ENCODE measurements around the gene PDE4D.
"Not testable (repeated sequence)": the region's sequence is repeated elsewhere in the genome, so short reads cannot be mapped to it uniquely, and the experiment has no call there.

PDE4D gene

DNA sequence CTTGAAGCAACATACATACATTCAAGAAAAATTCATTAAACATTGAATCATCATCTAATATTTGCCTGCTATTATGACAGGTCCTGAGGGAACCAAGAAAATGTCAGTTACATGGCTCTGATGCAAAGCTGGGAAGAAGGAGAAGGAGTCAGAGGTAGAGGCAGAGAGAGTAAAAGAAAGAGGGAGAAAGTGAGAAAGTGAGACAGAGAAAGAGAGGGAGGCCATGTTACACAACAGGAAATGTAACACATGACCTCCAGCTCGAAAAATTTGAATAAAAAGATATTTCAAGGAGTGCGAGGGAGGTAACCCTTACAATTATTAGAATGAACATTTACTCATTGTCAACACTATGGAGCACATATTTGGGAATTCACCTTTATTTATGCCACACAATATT lies 189.7 kb downstream of the PDE4D start:
- no peak for DNase-seq (ENCODE audit: low read depth, low spot score)

DNA sequence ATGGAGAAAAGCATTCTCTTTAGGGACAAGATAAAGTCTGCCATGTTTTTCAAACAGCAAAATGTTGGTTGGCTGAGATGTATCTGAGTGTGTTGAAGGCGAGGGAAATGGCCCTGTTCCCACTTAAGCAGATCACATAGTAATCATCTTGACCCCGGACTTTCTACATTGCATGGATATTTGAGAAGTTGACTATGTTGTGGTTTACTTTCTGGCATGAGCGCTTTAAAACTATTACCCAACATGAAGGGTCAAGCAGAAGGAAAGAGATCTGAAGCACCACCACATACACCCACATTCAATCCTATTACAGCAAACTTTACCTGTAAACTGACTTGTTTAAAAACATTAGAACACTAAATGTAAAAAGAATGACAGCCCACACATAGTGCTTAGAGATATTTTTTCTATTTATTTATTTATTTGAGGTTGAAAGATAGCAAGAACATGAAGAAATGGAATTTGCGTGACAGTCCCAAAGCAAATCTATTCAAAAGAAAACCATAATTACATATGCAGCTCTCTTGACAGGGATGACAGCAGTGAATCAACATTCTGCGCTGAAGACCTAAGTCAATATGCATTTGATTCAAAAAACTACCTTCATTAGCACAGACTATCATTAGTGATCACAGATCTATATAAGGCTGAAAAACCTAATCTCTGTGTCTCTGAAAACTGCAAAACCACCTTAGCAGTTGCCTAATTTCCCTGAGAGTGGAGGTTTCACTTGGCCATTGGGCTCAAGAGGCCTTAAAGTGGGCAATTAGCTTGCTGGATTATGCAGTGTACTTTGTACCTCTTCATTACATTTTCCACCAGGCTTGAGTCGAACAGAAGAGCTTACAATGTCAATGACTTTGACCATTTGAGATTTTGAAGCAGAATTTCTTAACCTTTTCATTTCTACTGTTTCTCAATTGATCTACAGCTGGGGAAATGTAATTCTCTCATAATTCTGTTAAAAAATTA lies 195.0 kb downstream of the PDE4D start:
- DNase-seq (ENCODE audit: low read depth, low spot score) = no peak

DNA sequence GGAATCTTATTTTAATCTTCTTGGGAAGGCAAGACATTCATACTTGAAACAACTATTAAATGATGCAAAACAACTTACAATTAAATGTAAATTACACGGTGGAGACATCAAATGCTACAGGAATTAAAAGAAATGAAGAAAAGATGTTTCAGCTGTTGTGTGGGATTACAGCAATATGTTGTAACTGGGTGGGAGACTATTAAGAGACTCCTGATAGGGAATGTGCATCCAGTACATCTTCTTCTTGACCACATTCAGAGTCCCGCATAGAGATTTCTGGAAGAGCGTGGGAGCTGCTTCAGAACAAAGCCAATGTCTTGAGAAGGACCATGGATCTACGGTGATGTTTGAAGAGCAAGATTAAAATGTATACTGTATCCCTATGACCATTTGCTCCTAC lies 199.1 kb downstream of the PDE4D start:
- DNase-seq (ENCODE audit: low read depth, low spot score) = no peak

DNA sequence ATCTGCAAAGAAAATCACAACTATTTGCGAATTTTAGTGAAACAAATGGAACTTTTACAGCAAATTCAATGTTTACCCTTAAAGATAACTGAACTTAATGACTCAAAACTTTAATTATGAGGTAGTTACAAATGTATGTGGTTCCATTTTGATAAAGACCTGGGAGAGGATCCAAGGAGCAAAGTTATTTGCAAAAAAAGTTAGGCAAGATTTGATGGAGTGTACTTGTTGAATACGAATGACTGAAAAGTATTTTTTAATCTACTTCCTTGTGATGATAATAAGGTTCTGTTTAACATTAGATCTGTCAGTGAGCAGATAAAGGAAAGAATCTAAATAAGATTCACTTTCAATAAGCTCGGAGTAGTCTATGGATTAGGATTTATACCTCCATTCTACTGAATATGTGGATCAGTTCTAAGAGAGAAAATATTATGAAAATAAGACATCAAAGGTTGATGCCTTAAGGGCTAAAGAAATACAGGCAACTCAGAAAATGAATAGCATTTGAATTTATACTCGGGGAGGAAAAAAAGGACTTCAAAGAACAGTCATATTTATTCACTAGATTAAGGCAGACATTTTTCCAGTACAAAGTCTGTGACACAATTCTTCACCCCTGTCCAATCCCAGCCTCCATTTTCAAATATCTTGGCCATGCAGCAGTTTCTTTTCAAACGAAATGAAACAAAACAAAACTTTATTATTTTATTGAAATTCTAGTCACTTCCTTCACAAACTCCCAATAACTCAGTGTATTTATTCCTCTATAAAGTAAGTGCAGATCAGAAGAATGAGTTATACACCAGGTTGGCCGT lies 199.8 kb downstream of the PDE4D start:
- no peak for DNase-seq (ENCODE audit: low read depth, low spot score)

DNA sequence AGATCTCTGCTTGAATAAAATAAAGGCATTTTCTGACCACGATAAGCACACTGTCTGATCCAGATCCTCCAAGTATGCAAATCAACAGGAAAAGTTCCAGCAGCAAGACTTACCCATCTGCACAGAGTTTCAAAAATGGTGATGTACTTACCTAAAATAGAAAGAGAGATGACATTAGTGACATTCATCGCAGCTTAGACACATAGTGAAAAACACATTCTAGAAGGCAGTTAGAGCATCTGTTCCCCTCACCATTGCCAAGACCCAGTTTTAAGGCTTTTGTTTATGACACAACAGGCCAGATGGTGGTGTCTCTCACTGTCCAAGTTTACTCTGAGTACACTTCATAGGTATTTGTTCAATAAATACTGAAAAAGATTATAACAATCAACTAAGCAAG lies 207.7 kb downstream of the PDE4D start:
- DNase-seq (ENCODE audit: low read depth, low spot score) = no peak

DNA sequence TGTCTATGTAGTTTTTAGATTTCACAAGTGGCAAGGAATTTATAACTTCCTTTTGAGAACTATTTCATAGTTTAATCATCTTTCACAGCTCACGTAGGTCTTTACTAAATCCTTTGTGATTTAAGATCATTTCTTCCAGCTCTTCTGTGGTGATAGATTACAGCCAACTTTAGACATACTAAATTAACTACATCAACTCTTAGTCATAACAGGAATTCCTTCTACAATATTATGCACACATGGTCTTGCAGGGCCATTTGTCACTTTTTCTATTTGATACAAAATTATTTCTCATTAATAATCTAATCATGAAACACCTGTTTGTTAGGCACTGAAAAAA lies 208.4 kb downstream of the PDE4D start:
- DNase-seq (ENCODE audit: low read depth, low spot score) = no peak

DNA sequence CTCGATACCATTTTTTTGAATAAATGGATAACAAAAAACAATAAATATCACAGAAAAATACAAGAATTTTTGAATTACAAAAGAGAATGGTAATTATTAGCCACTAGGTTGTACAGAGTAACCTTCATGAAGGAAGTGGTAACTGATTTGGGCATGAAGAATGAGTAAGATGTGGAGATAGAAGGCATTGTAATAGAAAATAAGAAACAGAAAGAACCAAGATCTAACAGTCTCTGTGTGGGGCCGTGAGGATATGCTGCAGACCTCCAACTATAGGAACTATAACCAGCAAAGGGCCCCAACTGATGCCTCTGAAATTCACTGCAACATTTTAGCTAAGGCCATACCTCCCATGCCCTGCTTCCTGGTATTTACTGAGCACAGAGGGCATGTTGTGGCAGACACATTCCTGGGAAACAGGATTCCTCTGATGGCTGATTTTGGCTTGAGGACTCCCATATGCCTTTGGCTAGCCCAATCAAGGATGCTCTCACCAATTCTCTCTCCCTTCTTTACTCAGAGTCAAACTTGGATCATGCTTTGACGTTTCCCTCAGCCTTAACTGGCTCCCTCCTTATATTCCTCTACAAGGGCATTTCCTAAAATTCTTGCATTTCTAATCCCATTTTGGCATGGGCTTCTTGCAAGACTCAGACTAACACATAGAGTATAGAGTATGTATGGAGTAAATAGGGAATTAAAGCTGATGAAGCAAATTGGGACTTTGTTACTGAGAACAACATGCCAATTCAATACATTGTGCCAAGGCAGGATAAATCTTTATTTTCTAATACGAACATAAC lies 208.9 kb downstream of the PDE4D start:
- DNase-seq (ENCODE audit: low read depth, low spot score) = no peak

DNA sequence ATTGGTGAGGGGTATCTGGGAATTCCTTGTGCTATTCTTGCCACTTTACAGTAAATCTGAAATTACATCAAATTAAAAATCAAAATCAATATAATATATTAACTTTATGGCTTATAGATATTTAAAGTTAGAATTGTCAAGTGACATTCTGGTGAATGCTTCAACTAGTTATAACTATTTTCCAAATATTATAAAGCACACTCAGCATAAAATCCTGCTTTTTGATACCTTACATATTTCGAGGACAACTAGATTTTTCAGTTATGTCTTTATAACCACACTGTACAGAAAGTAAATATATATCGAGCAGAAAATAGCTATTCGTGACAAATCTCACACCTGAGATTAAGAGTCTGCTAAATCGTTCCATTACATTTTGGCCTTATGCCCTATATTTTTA lies 210.2 kb downstream of the PDE4D start:
- no peak for DNase-seq (ENCODE audit: low read depth, low spot score)

DNA sequence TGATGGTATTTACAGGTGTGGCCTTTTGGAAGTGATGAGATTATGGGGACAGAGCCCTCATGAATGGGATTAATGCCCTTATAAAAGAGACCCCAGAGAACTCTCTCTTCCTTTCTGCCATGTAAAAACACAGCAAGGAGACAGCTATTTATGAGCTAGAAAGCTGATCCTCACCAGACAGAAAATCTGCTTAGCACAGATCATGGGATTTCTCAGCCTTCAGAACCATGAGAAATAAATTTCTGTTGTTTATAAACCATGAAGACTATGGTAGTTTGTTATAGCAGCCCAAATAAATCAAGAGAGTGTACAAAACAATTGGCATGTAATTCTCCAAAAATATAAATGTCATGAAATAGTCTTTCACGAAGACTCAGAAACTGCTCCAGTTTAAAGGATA lies 211.0 kb downstream of the PDE4D start:
- no peak for DNase-seq (ENCODE audit: low read depth, low spot score)

DNA sequence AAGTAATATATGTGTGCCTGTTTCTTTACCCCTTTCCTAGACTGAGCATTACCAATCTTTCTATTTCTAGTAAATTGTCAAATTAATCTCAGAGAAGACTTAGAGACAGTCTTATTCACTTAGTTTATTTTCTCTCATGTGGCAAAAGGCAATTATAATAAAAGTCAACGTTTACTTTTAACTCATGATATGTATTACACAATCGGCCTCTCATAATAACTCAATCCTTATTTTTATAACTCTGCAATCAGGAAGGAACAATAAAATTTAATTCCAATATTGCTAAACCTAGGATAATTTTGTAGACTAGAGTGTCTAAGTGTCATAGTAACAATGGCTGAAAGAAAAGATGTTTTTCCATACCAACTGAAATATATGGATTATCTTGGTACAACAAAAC lies 214.6 kb downstream of the PDE4D start:
- DNase-seq (ENCODE audit: low read depth, low spot score) = no peak

DNA sequence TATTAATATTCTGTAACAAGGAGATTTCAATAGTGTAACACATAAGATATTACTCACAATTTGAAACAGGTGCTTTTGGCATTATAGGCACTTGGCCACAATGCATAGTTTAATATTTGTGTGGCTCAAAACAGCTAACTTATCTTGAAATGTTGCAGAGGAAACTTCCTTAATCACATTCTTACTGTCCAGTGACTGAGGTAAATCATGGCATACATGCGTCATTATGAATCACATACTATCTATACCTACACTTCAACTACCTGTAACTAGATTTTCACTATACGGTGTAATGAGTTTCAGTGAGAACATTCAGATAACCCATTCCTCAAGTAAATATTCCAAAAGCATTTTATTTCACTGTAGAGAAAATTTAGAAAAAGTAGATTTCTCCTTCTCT lies 218.8 kb downstream of the PDE4D start:
- no peak for DNase-seq (ENCODE audit: low read depth, low spot score)

DNA sequence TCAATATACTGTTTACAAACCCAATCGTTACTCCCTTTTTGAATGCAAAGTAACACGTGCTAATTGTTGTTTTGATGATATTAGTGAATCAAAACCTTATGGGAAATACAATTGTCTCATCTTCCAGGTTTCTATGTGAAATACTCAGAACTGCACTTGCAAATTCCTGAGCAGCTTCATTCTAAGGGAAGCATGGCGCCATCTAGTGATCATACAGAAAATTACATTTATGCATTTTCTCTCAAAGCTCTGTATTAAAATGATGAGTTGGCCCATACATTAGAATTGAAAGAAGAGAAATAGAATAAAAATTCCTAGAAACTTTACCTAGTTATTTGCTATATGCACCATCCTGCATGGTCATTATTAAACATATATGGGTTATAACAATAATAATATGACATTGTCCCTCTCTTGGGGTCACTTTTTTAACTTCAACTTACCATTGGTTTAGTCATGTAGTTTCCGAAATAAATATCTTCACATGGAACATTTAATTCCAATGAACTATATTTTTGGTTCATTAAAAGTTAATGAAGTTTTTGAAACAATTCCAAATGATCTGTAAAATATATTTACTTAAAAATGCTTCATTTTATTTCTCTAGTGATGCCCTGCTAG lies 220.0 kb downstream of the PDE4D start:
- no peak for DNase-seq (ENCODE audit: low read depth, low spot score)

DNA sequence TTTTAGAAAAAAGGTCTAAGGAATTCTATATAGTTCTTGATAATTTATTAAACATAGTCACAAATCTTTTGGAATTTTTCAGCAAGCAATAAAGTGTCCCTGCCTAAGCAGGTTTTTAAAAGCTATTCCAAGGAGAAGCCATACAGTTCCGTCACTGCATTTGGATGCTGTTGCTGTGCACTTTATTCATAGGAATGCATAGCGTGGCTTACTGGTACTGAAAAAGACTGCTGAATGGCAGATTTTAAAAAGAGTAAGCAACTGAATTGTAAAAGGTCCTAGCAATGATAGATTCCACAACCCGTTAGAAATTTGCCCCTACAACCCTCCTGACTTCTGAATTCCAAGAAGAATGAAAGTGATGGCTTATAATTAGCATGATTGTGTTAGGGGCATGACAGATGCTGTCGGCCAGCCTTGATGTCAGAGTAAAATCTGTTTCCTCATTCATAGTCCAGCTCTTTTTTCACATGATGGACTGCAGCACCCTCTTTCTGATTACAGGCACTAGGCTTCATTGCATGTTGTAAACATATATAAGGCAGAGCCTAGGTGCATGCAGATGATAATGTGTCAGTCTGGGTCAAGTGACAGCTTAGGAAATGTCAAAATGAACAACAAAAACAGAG lies 227.0 kb downstream of the PDE4D start:
- no peak for DNase-seq (ENCODE audit: low read depth, low spot score)

DNA sequence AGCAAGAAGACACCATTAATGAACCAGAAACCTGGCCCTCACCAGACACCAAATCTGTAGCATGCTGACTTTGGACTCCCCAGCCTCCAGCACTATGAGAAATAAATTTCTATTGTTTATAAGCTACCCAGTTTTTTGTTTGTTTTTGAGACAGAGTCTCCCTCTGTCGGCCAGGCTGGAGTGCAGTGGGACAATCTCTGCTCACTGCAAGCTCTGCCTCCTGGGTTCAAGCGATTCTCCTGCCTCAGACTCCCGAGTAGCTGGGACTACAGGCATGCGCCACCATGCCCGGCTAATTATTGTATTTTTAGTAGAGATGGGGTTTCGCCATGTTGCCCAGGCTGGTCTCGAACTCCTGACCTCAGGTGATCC lies 227.7 kb downstream of the PDE4D start:
- DNase-seq (ENCODE audit: low read depth, low spot score) = not testable (repeated sequence)

DNA sequence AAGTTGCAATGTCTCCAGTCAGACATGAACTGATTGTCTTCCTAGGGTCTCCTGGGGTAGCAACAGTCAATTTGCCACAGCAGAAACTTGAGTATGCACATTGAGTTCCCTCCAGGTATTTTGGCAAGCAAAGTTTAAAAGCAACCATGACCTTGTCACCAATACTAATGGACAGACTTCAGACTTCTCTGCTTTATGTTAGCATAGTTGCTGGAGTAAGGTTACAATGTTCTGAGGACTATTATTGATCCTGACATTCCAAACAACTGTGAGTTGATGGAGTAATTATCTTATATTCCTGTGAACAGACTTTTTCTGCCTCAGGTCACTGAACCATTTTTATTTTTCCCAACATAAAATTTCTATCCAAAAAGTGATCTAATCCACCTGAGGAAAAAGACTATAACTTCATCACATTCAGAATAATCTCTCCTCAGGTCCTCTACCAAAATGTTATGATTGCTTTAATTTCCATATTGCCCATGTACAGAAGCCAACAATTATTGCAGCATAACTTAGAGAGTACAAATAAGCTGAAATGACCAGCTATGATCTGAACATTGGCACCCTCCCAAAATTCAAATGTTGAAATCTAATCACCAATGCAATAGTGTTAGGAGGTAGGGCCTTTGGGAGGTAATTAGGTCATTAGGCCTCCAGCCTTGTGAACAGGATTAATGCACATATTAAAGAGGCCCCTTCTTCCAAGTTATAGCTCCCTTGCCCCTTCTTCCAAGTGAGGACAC lies 228.3 kb downstream of the PDE4D start:
- no peak for DNase-seq (ENCODE audit: low read depth, low spot score)

DNA sequence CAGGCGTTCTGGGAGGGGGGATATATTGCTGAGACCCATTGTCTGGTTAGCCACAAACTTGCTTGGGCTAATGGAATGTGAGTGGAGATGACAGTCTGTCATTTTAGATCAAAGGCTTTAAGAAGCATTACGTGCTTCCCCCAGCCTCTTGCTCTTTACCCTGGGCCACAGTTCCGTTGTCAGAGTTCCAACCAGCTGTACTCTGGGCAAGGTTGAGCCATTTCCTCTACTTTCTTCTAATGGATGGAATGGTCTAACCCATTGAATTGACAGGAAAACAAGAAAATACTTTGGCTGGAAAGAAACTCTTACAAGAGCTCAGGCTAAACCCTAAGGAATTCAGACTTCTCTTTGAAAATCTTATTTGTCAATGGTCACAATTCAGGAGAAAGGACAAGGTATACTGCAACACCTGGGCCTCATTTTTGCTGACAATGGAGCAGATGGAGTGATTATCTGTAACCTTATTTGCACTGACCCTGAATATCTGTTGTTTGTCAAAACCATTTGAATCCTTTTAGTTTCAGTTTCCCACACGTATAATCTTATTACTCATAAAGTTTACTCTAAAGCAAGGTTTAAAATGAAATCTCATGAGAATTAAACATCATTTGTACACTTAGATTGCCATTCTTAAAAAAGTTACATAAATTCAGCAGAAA lies 231.4 kb downstream of the PDE4D start:
- DNase-seq (ENCODE audit: low read depth, low spot score) = no peak

DNA sequence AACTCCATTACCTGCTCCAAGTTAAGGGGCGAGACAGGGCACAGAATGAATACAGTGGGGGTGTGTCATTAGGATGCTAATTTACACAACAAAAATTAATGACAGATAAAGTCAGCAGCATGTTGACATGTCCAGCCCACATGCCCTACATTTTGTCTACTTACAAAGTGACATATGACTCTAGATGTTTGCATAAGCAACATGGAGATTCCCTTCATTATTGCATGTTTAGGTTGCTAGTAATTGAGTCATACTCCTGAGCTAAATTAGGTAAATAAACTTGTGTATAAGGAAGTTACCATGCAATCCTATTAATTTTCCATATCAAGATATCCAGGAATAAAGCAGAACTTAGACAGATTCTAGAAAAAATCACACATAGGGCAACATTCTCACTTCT lies 232.2 kb downstream of the PDE4D start:
- DNase-seq (ENCODE audit: low read depth, low spot score) = no peak

DNA sequence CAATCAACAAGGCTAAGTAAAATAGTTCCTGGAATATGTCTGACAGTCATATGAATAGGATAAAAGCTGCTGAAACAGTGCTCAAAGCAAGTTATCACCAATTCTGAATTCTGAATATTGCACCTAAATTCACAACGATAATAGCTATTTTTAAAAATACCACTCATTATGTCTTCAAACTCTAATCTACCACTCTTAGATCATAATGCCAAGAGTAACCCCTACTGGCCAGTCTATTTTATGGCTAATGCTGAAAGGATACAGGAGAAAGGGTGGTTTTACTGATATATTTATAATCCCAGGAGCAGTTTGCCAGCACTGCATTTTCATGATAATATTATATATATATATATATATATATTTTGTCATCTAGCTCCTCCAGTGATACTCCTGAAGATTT lies 232.8 kb downstream of the PDE4D start:
- no peak for DNase-seq (ENCODE audit: low read depth, low spot score)

DNA sequence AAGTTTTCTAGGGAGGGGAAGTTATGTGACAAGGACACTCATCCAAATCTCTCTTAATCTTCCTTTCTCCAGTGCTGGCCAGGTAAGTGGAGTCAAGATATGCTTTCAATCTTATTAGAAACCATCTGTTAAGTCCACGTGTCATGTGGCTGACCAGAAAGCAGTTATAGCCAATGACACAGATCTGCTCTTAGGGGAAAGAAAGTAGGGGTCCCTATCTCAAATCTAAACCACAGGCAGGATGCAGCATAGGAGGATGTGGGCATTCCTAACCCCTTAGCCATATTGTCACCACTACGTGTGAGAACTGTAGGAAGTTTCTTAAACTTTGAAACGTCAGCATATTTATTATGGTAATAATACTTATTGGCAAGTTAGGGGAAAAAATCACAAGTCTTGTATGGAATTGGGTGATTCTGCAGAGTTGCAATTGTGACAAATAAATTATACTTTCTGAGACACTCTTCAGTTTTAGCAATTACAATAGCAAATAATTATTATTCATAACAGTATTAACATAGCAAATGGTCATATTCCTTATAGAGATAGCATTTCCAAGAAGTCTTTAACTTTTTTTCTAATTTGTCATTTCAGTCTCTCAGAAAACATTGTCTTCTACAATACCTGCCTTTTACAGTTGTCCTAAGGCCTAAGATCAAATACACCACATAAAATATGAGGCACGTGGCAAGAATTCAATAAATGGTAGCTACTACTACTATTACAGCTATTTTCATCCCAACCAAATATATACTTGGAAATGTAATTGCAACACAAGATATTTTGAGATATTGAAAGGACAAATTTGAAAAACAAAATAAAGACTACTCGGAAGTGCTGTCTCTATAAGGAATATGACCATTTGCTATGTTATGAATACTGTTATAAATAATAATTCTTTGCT lies 236.9 kb downstream of the PDE4D start:
- DNase-seq (ENCODE audit: low read depth, low spot score) = no peak

Data from activated naive CD8-positive, alpha-beta T cell treated with anti-CD3 and anti-CD28 coated beads, Interleukin-2, amount 50 U/mL, for 16 hours (primary cell).